Subcutaneous adipose tissue (tissue), 4 donors: ENCODE measurements around the gene MPC1L. TPM values are rescaled to one million over a fixed set of nuclear protein-coding genes. Genes with fewer than 3 reads are reported as not detected.

Experiments
- CTCF ChIP-seq: fragments of 450-650 bp; IDR thresholded peaks from one replicate; pipeline ENCODE4 v1.5.1; 2016; ENCODE audit warnings: low read depth, mild to moderate bottlenecking, control low read depth, antibody characterized with exemption, moderate library complexity
- total RNA-seq, 4 donors: library from RNA; depleted of rRNA; stranded (reverse); fragments of >200 nt; gene quantifications; one replicate each; pipeline ENCODE4 v1.1.0, GENCODE V29; 2016

Gene MPC1L
- total RNA-seq, 4 donors from 2014 or later = not detected

GRCh38 chrX:40622479-40623138, 619 bp upstream of the MPC1L start:
- no peak for TF ChIP-seq CTCF

GRCh38 chrX:40623665-40624064, 437 bp downstream of the MPC1L start:
- TF ChIP-seq CTCF = no peak

- no peak for TF ChIP-seq CTCF
Measured at GRCh38 chrX:40625294-40625693, 2.1 kb downstream of the MPC1L start.

- TF ChIP-seq CTCF = no peak
Measured at GRCh38 chrX:40628506-40628905, 5.3 kb downstream of the MPC1L start.

GRCh38 chrX:40632199-40632598, 9.0 kb downstream of the MPC1L start:
- TF ChIP-seq CTCF = no peak

- no peak for TF ChIP-seq CTCF
Measured at GRCh38 chrX:40637687-40638086, 14.5 kb downstream of the MPC1L start.

- no peak for TF ChIP-seq CTCF
Measured at GRCh38 chrX:40644176-40644575, 20.9 kb downstream of the MPC1L start.
